Esophagus squamous epithelium (tissue), 4 donors: ENCODE results near the gene FBLN5.

Source experiments
- CTCF ChIP-seq, 6 experiments: fragments of 450-650 bp in 4 of 6; fragments of 200-600 bp in 2 of 6; sonication (generic) in 2 of 6; IDR thresholded peaks; one replicate each; pipeline ENCODE4 v1.5.1; 2016 to 2019; ENCODE audit warnings: antibody characterized with exemption in 6 of 6, mild to moderate bottlenecking in 4 of 6, moderate library complexity in 4 of 6
- POLR2A ChIP-seq, 4 donors: fragments of 450-650 bp; IDR thresholded peaks; one replicate each; pipeline ENCODE4 v1.6.1; 2017; ENCODE audit warnings: antibody characterized with exemption in 4 of 4, mild to moderate bottlenecking in 4 of 4, moderate library complexity in 3 of 4

GRCh38 chr14:91831337-91831736 is 116.2 kb downstream of the FBLN5 start:
- TF ChIP-seq CTCF (IDR thresholded peaks at IDR 0.05) (no peak), POLR2A (IDR thresholded peaks at IDR 0.05) (no peak)
